Stimulated activated CD4-positive, alpha-beta T cell treated with anti-CD3 and anti-CD28 coated beads, Interleukin-2, amount 100 ng/mL, for 48 hours (primary cell): ENCODE measurements around the gene CIB1.
"Not testable (repeated sequence)": the region's sequence is repeated elsewhere in the genome, so short reads cannot be mapped to it uniquely, and the experiment has no call there.

Experiments
- DNase-seq, 2 donors: peaks; one replicate each; pipeline ENCODE4 v3.0.0-alpha.2; 2020

Gene CIB1

DNA sequence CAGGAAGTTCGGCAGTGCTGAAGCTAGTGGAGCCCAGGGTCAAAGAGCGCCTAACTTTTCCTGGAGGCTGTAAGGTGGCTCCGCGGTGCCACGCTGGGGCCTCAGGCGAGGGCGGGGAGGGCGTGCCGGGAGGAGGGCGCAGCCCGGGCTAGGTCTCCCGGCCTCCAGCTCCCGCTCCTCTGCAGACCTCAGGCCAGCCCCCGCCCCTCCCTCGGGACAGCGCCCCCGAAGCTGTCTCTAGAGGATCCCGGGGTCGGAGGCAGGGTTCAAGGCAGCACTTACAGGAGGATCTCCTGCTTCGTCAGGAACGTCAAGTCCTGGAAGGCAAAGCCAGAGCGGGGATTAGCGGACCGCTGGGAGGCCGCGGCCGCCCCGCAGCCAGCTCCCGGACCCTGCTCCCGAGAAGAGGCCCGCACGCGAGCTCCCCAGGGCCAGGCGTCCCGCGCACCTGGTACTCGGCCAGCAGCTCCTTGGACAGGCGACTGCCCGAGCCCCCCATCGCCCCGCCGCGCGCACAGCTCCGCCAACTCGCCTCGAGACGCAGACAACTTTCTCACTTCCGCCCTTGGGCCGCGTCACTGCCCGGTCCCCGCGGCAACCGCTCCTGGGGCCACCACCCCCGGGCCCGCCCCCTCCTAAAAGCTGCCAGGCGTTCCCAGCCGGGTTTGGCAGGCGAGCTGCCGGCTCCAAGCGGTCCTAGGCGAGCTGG is at the start of gene CIB1:
Gene CIB1 (minus strand): TSS at position 555 of the 709 bp plus-strand sequence. CDS start 56 bp downstream, at position 499.
- DNase-seq: peak; percentile 53 to 95

DNA sequence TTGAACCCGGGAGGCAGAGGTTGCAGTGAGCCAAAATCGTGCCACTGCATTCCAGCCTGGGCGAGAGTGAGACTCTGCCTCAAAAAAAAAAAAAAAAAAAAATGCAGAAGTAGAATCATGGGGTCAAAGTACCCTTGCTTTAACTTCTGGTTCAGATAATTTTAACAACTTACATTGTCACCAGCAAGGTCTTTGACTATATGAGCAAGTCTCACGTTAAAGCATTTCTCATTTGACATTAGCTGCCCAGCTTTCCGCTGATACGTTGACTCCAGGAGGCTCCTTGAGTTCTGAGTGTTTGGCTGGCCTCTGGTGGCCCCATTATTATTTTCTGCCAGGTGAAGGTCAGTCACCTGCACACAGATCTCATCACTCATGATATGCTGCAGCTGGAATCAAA is 47.9 kb upstream of the CIB1 start:
- not testable (repeated sequence) for DNase-seq

DNA sequence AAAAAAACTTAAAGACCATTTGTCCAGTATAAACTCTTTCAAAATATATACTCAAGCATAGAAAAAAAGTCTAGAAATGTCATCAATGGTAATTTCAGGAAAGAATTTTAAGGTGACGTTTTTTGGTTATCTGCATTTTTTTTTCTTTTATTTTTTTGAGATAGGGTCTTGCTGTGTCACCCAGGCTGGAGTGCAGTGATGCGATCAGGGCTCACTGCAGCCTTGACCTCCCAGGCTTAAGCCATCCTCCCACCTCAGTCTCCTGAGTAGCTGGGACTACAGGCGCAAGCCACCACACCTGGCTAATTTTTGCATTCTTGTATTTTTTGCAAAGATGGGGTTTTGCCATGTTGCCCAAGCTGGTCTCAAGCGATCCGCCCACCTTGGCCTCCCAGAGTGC is 47.0 kb upstream of the CIB1 start:
- not testable (repeated sequence) for DNase-seq

DNA sequence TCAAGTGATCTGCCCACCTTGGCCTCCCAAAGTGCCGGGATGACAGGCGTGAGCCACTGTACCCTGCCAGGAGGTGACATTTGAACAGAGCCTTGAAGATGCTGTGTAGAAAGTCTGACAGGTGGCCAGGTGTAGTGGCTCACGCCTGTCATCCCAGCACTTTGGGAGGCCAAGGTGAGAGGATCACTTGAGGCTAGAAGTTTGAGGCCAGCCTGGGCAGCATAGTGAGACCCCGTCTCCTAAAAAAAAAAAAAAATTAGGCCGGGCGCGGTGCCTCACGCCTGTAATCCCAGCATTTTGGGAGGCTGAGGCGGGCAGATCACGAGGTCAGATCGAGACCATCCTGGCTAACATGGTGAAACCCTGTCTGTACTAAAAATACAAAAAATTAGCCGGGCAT is 44.7 kb upstream of the CIB1 start:
- DNase-seq: not testable (repeated sequence)

- no peak for DNase-seq
These were observed 37.9 kb upstream of the CIB1 start for GRCh38 chr15:90271459-90272166.

DNA sequence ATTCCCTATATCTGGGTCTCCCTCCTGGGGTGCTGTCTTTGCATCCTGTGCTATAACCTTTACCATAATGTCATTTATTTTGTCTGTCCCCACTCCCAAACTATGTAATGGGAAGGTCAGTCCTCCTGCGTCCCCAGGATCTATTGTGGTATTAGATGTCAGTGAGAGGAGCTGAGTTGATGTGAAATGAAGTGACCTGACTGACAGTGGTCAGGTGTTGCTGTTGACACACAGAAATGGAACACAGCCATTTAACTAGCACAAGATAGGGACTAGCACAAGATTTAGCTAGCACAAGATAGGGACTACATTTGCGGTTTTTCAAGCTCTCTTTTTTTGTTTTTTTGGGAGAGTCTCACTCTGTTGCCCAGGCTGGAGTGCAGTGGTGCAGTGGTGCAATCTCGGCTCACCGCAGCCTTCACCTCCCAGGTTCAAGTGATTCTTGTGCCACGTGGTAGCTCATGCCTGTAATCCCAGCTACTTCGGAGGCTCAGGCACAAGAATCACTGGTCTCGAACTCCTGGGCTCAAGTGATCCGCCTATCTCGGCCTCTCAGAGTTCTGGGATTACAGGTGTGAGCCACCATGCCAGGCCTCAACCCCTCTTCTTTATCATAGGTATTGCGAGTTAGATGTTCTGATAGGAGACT is 36.9 kb upstream of the CIB1 start:
- DNase-seq: no peak

- DNase-seq: no peak
These were observed 34.7 kb upstream of the CIB1 start for GRCh38 chr15:90268415-90268814.

DNA sequence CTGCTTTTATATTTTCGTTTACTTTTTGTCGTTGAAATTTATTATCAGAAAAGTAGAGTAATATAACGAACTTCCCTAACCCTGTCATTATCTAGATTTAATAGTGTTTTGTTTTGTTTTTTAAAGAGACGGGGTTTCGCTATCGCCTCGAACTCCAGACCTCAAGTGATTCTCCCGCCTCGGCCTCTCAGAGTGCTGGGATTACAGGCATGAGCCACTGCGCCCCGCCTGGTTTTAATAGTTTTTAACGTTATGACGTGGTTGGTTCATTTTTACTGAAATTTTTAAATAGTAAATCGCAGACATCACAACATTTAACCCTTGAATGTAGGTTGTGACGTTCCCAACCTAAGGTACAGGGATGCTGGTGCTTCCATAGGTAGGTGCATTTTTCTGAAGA is 32.7 kb upstream of the CIB1 start:
- DNase-seq: no peak

DNA sequence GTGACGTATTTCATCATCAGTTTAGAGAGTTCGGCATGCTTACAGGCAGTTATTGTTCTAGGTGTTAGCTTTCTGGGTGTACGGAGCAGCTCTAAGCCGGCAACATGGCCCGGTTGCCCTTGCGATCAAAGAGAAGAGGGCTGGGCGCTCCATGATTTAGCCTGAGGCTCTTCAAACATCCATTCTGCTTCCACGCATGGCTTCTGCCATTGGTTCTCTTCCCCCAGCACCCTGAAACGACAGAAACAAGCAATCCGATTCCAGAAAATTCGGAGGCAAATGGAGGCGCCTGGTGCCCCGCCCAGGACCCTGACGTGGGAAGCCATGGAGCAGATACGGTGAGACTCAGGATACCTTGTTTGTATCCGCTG is 32.3 kb upstream of the CIB1 start:
- DNase-seq: peak; percentile 28 to 41

GRCh38 chr15:90265271-90266060 is 31.7 kb upstream of the CIB1 start, which contains the start of gene NGRN:
NGRN (plus strand) TSS chr15:90265672; CDS start chr15:90265713, 41 bp downstream.
- peak; percentile 82 to 86 for DNase-seq

DNA sequence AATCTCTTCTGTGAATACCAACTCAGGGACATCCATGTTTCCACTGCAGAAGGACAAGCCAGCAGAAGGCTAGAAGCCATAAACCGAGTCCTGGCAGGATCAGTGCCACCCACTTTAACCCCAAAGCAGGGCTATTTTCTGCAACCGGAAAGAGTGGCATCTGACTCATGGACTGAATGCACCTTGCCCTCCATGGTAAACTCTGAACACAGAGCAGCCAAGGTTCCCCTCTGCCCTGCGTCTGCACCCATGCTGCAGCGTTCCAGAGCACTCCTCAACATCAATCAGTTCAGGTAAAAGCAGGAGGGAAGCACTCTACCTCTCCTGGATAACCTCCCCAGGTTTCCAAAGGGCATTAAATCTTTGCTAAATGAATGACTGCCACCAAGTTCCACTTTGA is 30.9 kb upstream of the CIB1 start:
- peak in 1 of 2 donors; percentile 24 for DNase-seq

- no peak for DNase-seq
These were observed 28.7 kb upstream of the CIB1 start for GRCh38 chr15:90262426-90262825.

DNA sequence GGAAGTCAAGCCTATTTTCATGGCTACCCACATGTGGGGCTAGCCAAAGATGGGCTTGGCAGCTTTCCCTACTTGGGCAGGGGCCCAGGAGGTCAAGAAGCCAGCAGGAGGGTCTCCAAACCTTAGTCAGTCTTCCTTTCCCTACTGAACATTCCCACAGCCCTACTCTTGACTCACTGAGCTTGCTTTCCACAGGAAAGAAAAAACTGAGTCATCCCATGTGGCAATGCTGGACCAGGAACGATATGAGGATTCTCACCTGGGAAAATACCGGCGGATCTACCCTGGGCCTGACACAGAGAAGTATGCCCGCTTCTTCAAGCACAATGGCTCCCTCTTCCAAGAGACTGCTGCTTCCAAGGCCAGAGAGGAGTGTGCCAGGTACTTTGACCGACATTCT is 28.1 kb upstream of the CIB1 start:
- DNase-seq: no peak

- DNase-seq: not testable (repeated sequence)
These were observed 27.0 kb upstream of the CIB1 start for GRCh38 chr15:90260731-90261130.

DNA sequence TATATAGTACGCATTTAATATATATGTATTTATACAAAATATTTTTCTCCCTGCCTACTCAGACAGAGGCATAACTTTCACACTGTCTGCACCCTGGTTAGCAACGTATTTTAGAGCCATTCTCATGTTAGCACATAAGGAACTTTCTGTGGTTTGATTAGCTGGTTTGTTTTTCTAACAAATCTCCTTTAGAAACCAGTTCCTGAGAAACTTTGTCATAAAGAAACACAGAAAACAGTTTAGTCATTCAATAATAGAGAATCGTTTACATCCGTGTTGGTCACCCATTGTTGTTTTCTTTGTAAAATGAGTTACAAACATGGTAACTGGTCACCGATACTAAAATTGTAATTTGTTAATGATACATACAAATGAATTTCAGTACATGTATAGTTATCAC is 25.8 kb upstream of the CIB1 start:
- DNase-seq: no peak

DNA sequence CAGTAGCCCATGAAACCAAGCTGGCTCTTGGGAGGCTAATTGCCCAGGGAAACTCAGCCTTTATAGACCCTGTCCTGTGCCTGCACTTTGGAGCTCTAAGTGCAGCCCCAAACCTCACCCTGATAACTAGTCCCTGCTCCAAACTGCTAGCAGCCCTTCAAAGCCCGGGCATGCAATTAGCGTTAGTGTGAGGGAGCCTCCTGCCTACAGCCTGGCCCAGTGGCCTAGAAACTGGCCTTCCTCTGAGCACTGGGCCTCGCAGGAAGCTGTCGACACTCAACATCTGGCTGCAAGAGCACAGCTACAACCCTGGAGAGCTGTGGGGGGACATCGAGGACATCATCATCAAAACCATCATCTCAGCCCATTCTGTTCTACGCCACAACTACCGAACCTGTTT is 24.0 kb upstream of the CIB1 start:
- DNase-seq: no peak

GRCh38 chr15:90249203-90249863 is 15.6 kb upstream of the CIB1 start, which contains the start of gene TTLL13:
TTLL13 (plus strand) TSS chr15:90249556; CDS start chr15:90250631, 1,075 bp downstream.
- peak; percentile 70 to 87 for DNase-seq

- no peak for DNase-seq
These were observed 15.1 kb upstream of the CIB1 start for GRCh38 chr15:90248789-90249202.

DNA sequence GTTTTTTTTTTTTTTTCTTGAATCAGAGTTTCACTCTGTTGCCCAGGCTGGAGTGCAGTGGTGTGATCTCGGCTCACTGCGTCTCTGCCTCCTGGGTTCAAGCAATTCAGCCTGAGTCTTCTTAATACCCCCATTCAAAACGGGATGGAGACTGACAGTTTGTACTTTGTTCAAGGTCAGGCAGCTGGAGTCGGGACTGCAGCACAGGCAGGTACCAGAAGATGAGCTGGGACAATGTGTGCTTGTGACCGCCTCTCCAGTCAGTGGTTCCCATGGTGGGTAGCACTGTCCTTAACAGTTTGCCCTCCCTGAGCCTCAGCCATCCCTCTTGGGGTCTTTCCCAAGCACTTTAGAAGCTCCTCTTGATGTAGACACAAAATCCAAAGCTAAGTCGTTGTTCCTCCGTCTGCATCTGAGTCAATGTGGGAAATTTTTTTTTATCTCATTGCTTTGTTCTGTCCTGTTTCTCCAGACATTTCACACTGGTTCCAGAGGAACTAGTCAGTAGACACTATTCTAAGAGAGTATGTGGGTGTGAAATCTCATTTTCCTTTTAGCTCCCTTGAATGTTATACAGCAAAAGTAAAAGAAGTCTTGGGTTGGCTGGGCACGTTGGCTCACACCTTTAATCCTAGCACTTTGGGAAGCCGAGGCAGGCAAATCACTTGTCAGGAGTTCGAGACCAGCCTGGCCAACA is 10.3 kb upstream of the CIB1 start:
- DNase-seq: no peak

DNA sequence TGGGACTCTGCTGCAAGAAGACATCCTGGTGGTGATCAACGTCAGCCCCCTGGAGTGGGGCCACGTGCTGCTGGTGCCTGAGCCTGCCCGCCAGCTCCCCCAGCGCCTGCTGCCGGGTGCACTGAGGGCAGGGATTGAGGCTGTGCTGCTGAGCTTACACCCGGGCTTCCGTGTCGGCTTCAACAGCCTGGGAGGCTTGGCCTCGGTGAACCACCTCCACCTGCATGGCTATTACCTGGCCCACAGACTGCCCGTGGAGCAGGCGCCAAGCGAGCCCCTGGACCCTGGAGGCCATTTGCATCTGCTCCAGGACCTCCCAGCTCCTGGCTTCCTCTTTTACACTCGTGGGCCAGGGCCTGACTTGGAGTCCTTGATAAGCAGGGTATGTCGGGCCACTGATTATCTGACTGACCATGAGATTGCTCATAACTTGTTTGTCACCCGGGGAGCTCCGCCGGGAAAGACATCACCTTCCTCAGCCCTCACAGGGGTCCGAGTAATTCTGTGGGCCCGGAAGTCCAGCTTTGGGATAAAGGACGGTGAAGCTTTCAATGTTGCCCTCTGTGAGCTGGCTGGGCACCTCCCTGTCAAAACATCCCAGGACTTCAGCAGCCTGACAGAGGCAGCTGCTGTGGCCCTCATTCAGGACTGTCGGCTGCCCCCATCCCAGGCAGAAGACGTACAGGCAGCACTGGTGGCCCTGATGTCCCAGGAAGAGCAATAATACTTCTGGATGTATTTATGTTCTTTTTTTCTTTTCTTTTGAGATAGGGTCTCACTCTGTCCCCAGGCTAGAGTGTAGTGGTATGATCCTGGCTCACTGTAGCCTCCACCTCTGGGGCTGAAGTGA is 7.8 kb upstream of the CIB1 start:
- DNase-seq: no peak

DNA sequence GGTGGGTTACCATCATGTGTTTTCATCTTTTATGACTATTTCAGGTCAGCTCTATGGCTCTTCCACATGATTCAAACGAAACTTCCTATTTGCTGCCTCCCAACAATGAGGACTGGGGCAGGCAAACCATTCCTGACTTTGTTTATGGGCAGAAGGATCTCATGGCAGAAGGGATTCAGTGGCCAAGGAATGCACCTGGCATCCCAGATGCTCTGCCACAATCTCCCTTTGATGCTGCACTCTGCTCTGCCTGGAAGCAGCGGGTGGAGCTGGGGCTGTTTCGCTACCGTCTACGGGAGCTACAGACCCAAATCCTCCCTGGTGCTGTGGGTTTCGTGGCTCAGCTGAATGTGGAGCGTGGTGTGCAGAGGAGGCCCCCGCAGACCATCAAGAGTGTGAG is 7.1 kb upstream of the CIB1 start:
- DNase-seq: no peak
